Measurements from ENCODE around the gene BARHL1.

BARHL1 gene

DNA sequence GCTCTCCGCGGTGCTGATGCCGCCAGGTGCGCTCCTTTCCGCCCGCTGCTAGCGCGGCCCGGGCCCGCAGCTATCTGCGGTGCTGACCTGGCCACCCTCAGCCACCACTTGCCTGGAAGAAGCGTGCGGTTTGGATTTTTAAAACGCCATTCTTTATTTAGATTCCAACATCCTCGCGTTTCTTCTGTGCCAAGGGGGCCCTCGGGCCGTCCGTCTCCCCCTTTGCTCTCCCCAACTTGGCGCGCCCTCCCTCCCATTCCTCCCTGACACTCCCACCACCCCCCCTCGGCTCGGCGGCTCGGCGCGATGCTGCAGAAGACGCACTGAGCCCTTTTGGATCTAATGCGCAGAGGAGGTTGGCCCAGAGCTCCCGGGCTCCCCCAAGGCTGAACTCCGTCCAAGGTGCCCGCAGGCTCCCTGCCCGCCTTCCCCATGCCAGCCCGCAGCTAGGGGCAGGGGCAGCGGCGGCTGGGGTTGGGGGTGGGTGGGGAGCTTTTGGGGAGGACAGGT is at the start of gene BARHL1:
Gene BARHL1 (plus strand): TSS at position 331 of the 510 bp plus-strand sequence. CDS start 192 bp downstream, outside the sequence.
- no peak for DNase-seq (ENCODE audit: low read depth, low spot score)

GRCh38 chr9:132534832-132535231 is 47.6 kb upstream of the BARHL1 start:
- DNase-seq (ENCODE audit: low read depth, low spot score) = no peak

DNA sequence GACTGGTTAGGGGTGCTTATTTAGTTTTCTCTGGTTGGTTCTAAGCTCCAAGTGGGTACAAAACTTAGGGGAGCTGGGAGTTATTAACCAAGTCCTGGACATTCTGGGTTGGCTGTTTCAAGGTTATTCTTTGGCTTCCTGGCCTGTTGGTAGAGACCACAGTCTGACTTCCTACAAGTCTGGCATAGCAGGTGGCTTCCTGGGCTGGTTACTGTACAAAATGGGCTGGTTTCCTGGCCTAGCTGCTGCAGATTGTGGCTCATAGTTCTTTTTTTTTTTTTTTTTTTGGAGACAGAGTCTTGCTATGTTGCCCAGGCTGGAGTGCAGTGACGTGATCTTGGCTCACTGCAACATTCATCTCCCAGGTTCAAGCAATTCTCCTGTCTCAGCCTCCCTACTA is 46.3 kb upstream of the BARHL1 start:
- DNase-seq (ENCODE audit: low read depth, low spot score) = no peak

- DNase-seq (ENCODE audit: low read depth, low spot score) = no peak
These were observed 45.1 kb upstream of the BARHL1 start for GRCh38 chr9:132537352-132537751.

DNA sequence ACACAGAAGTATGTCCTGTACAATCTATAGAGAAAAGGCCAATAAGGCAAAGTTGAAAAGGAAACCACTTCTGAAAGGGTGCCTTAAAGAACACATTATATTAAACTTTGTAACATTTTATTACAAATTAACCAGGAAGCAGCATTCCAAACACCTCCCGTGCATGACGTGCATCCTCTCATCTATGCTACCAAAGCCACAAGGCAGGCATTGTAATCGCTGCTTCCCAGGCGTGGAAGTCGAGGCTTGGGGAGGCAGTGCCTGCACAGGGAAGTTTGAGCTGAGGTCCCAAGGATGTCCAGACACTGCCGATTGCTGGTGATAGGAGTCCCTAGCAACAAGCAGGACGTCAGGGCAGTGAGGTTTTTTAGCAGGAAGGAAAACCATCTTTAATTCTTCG is 44.3 kb upstream of the BARHL1 start:
- DNase-seq (ENCODE audit: low read depth, low spot score) = no peak

- DNase-seq (ENCODE audit: low read depth, low spot score) = no peak
These were observed 43.3 kb upstream of the BARHL1 start for GRCh38 chr9:132539096-132539495.

DNA sequence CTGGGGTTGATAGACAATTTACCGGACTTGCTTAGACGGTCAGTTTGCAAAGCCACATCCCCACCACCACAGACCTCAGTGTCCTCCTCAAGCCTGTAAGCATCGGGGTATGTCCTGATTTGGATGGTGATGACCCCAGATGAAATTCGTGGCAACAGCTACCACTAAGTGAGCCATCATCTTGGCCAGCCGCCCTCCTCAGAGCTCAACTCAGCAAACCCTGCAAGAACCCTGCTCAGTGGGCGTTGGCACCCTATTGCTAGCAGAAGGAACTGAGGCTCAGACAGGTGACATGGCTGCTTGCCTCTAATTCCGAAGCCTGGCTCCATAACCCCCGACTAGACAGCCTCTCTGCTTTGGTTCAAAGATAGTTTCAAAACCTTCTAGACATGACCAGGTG is 41.4 kb upstream of the BARHL1 start:
- DNase-seq (ENCODE audit: low read depth, low spot score) = no peak

- no peak for DNase-seq (ENCODE audit: low read depth, low spot score)
These were observed 40.3 kb upstream of the BARHL1 start for GRCh38 chr9:132541870-132542830.

DNA sequence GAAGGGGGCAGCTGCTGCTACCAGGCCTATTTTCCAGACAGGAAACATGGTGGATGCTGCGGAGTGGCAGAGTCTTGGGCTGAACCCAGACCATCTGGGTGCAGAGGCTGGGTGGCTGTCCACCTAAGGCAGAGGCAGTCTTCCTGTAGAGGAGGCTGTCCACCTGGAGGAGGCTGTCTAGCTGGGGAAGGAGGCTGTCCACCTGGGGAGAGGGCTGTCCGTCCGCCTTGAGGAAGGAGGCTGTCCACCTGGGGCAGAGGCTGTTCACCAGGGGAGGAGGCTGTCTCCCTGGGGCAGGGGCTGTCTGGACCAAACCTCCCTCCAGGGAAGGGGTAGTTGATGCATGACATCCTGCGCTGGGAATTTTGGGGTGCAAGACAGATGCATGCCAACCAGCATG is 39.2 kb upstream of the BARHL1 start:
- no peak for DNase-seq (ENCODE audit: low read depth, low spot score)

DNA sequence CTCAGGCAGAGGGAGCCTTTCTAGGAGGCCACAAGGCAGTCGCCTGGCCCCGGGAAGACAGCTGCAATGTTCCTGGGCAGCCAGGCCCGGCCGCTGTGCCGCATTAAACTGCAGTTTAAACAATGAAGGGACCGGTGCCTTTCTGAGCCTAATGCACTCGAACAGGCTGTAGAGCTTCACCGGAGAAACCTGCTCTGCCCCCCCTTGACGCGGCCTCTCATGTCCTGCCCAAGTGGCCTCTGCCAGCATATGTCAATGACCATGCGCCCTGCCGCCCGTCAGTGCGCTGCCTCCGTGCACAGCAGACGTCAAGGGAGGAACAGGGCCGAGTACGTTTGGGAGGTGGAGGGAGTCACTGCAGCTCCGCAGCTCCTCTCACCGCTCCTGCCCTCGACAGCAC is 38.4 kb upstream of the BARHL1 start:
- DNase-seq (ENCODE audit: low read depth, low spot score) = no peak

DNA sequence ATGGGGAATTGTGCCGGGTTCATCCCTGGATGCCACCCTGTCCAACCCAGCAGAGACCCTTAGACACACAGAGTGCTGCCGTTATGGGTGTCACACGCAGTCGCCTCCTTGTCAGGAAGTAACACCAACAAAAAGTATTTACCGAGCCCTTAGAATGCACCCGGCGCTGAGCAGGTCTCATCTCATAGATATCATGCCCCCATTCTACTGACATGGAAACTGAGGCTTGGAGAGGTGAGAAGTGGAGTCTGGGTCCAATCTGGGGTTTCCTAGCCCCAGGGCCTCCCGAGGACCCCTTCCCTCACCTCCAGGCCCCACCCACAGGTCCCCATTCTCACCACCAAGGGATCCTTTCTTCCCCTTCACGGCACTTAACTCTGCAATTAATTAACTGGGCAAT is 36.8 kb upstream of the BARHL1 start:
- DNase-seq (ENCODE audit: low read depth, low spot score) = no peak

DNA sequence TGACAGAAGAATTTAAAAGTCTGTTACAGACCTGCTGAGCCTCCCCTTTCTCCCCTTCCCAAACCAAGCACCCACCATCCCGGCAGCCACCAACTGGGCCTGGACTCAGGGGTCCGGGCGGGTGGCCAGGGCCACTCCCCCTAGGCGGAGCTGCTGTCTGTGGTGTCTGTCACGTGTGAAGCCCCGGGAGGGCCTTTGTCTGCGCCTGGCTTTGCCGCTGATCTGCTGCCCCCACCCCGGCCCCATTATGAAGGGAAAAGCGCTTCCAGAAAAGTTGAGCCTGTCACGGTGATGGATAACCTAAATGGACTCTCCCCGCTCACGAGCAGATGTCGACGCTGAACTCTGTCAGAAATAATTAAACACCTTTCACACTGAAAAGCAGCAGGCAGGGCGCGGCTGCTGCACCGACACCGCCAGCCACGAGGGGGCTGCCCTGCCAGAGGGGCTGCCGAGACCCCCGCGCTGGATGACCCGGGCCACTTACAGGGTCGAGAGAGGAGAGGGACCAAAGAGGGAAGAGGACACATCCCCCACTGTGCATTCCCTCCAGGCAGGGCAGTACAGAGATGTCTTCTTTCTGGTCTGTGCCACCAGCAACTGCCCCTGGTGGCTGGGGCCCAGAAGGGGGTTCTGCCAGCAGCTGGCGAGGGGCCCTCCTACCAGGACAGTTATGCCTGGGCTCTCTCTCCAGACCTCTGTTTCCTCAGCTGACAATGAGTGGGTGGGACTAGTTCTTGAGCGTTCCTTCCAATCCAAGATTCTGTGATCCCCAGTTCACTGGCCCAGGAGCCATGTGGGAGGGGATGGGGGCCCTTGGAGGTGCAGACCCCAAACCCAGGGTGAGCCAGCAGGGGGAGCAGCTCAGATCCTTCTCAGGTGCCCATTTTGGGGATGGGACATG is 36.0 kb upstream of the BARHL1 start:
- peak; percentile 3 for DNase-seq (ENCODE audit: low read depth, low spot score)

- no peak for DNase-seq (ENCODE audit: low read depth, low spot score)
These were observed 35.4 kb upstream of the BARHL1 start for GRCh38 chr9:132547052-132547431.

DNA sequence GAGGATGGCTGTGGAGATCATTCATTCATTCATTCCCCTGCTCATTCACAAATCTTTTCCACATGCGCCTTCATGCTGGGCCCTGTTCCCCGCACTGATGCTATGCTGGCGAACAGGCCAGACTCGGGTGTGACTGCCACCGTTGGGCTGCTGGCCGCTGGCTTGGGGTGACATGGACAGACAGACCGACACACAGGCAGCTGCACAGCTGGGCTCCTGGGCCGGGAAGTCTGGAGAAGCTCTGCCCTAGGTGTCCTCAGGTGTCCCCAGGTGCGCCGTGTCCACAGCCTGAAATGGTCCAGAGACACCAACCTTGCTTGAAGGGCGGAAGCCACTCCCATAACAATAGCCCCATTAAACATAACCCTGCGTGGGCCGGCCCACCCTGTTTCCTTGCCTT is 35.0 kb upstream of the BARHL1 start:
- DNase-seq (ENCODE audit: low read depth, low spot score) = no peak

DNA sequence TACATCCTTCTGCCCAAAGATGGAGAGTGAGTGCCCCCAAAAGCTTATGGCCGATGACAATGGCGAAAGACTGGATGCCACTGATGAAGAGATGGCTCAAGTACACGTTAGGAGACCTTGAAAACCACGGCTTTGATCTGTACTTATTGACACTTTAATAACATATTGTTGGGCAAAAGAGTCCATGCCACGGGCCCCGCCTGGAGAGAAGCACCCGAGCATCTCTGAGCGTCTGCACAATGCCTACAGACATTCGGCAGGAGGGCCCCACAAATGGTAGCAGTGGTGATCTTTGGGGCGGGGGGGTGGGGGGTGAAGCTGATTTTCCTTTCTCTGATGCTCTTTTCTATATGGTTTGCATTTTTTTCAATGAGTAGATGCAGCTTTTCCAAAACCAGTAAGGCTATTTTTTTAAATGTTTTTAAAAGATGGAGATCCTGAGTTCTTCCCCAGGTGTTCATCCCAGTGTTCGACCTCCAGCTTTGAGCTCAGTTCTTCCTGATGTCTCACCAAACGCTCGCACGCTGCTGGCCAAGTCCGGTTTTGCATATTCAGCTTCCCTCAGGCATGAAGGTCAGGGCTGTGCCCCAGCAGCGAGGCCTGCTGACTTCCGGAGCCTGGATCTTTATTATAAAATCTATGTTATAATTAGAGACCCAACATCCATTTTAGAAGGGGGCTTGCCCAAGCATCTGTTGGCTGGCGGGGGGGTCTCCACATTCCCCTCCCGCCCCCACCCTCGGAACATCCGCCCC is 34.3 kb upstream of the BARHL1 start:
- DNase-seq (ENCODE audit: low read depth, low spot score) = no peak

DNA sequence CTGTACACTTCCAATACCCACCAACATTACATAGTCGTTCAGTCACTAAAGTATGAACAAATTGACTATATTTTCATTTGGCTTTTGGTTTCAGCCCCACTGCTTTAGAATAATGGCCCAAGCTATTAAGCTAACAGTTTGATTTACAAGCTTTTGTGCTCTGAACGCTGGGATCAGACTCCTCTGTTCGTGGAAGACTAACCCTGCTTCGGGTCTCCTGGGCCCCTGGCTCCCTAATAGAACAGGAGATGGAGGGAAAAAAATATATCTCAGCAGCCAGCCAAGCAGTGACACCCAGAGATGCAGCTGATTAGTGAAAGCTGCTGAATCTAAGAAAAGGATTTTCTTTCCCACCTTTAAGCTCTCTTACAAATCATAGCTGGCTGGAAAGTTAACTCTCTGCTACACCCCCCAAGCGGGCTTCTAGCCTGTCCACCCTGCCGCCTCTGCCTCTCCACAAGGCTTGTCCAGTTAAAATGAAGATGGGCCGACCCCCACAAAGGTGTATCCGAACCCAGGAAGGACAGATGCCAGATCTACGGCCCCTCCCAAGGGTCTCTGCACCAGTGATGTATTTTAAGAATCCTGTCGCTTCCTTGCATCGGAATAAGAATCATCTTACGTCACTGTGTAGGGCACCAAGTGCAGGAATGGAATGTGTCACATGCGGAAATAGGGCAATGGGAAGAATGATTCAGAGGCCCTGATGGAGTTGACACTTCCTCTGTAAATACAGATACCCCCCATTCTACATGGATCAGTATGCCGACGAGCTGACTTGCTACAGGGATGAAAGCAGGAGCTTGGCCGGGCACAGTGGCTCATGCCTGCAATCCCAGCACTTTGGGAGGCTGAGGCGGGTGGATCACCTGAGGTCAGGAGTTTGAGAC is 33.4 kb upstream of the BARHL1 start:
- DNase-seq (ENCODE audit: low read depth, low spot score) = no peak

GRCh38 chr9:132551556-132551955 is 30.9 kb upstream of the BARHL1 start:
- no peak for DNase-seq (ENCODE audit: low read depth, low spot score)

DNA sequence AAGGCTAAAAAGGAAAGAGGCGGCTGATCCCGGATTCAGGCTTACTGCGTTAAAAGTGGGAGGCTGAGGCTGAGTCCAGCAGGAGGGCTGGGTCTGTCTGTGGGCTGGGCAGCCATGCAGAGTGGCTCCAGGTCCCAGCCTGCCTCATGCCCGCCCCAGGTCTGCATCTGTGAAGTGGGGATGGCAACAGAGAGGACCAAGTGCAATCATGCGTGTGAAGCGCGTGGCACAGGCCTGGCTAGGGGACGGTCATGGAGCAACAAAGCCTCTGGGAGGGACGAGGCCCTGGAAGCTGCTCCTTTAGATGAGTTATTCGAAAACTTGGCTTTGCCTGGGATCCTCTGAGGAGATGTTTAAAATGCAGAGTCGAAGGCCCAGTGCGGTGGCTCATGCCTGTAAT is 30.4 kb upstream of the BARHL1 start:
- no peak for DNase-seq (ENCODE audit: low read depth, low spot score)

DNA sequence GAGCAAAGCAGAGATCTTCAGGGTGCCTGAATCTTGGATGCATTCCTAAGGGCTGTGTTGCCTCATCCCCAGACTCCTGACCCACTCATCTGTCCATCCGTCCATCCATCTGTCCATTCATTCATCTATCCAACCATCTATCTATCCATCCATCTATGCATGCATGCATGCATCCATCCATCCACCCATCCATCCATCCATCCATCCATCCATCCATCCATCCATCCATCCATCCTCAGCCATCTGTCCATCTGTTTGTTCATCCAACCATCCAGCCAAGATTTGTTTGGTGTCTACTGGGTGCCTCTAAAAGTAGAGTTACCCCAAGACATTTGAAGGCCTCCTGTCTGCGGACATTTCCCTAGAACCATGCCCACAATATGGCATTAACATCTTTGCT is 27.7 kb upstream of the BARHL1 start:
- DNase-seq (ENCODE audit: low read depth, low spot score) = no peak

DNA sequence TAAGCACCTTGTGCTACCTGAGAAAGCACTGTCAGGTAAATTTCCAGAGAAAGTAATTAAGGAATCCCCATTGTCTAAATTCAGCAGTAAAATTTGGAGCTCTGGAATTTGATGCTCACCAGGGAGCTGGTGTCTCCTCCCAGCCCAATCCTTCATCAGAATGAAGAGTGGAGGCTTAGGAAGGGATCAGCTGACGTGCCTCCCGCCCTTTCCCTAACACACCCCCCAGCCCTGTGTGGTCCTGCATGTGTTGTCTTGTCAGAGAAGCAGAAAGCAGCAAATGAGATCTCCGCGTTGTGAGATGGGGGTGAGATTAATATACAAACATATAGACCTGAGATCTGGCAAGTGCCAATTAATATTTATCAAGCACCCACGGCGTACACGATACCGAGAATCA is 26.9 kb upstream of the BARHL1 start:
- no peak for DNase-seq (ENCODE audit: low read depth, low spot score)

GRCh38 chr9:132556235-132556634 is 26.2 kb upstream of the BARHL1 start:
- no peak for DNase-seq (ENCODE audit: low read depth, low spot score)

Data from smooth muscle cell of the brain vasculature (primary cell).